GM23338 (cell line): ENCODE measurements around the gene PDE4B. TPM values are rescaled to one million over a fixed set of nuclear protein-coding genes. Genes with fewer than 3 reads are reported as not detected.

ENCODE experiments used
- ATAC-seq: fragments of 200-7000 bp; cut with Tn5 transposase; 3 replicates; pipeline ENCODE4 v1.9.1; 2020
- DNase-seq: peaks from one replicate; pipeline ENCODE4 v3.0.0-alpha.2; 2015; ENCODE audit warnings: low spot score
- H2AFZ ChIP-seq: fragments of 200-600 bp; sonication (generic); 2 replicates; pipeline ENCODE4 v1.8.0; 2016; ENCODE audit warnings: antibody characterized with exemption, mild to moderate bottlenecking, moderate library complexity
- H3F3A ChIP-seq: fragments of 200-600 bp; sonication (generic); replicated peaks from 2 replicates; pipeline ENCODE4 v1.8.0; 2017; ENCODE audit warnings: antibody characterized with exemption, mixed run types, low read depth
- H3K27ac ChIP-seq: fragments of 200-600 bp; sonication (generic); 2 replicates; pipeline ENCODE4 v1.6.1; 2016; ENCODE audit warnings: low read depth
- H3K27me3 ChIP-seq: fragments of 200-600 bp; sonication (generic); 2 replicates; pipeline ENCODE4 v1.8.0; 2016; ENCODE audit warnings: mild to moderate bottlenecking, mixed run types, moderate library complexity; ENCODE audit not compliant: insufficient read depth
- H3K36me3 ChIP-seq: fragments of 200-600 bp; sonication (generic); 2 replicates; pipeline ENCODE4 v1.8.0; 2016; ENCODE audit warnings: mild to moderate bottlenecking; ENCODE audit not compliant: insufficient read depth
- H3K4me1 ChIP-seq: fragments of 200-600 bp; sonication (generic); 2 replicates; pipeline ENCODE4 v1.8.0; 2016; ENCODE audit warnings: mild to moderate bottlenecking, moderate library complexity; ENCODE audit not compliant: insufficient read depth
- H3K4me2 ChIP-seq: fragments of 200-600 bp; sonication (generic); 2 replicates; pipeline ENCODE4 v1.7.1; 2017; ENCODE audit warnings: mixed run types
- H3K4me3 ChIP-seq: fragments of 200-600 bp; sonication (generic); 2 replicates; pipeline ENCODE4 v1.6.1; 2016; ENCODE audit warnings: mixed run types
- H3K79me2 ChIP-seq: fragments of 200-600 bp; sonication (generic); replicated peaks from 2 replicates; pipeline ENCODE4 v1.8.0; 2017; ENCODE audit warnings: mild to moderate bottlenecking; ENCODE audit not compliant: insufficient read depth
- H3K9me2 ChIP-seq: fragments of 200-600 bp; sonication (generic); 2 replicates; pipeline ENCODE4 v1.8.0; 2017; ENCODE audit not compliant: insufficient read depth
- H4K20me1 ChIP-seq: fragments of 200-600 bp; sonication (generic); replicated peaks from 2 replicates; pipeline ENCODE4 v1.8.0; 2017; ENCODE audit warnings: mild to moderate bottlenecking; ENCODE audit not compliant: insufficient read depth
- H3K27ac Mint-ChIP-seq: 2 replicates; pipeline ENCODE4 v1.8.0; 2020; ENCODE audit warnings: inconsistent platforms, mild to moderate bottlenecking, moderate library complexity, mixed read lengths
- H3K27me3 Mint-ChIP-seq: 3 replicates; pipeline ENCODE4 v1.8.0; 2022; ENCODE audit warnings: low read depth, mild to moderate bottlenecking, moderate library complexity, mixed read lengths, inconsistent platforms; ENCODE audit not compliant: insufficient read depth, poor library complexity
- H3K36me3 Mint-ChIP-seq: 3 replicates; pipeline ENCODE4 v1.8.0; 2021; ENCODE audit warnings: low read depth, mild to moderate bottlenecking, inconsistent platforms, moderate library complexity, mixed read lengths
- H3K4me1 Mint-ChIP-seq: 3 replicates; pipeline ENCODE4 v1.8.0; 2020; ENCODE audit warnings: mild to moderate bottlenecking, inconsistent platforms, mixed read lengths
- H3K4me3 Mint-ChIP-seq: 3 replicates; pipeline ENCODE4 v1.8.0; 2021; ENCODE audit warnings: moderate library complexity, mild to moderate bottlenecking, inconsistent platforms, mixed read lengths
- H3K9me3 Mint-ChIP-seq: 3 replicates; pipeline ENCODE4 v1.8.0; 2020; ENCODE audit warnings: moderate library complexity, mild to moderate bottlenecking, inconsistent platforms, mixed read lengths
- CREB1 ChIP-seq: fragments of 250-450 bp; sonication (Bioruptor Pico); IDR thresholded peaks from 2 replicates; pipeline ENCODE4 v1.5.0; 2020; ENCODE audit warnings: low read depth, mild to moderate bottlenecking, moderate library complexity
- CTCF ChIP-seq, 2 experiments: fragments of 200-600 bp in 1 of 2; sonication (generic) in 1 of 2; conservative IDR thresholded peaks; 2 replicates each; pipeline versions ENCODE4 v1.5.1 to v1.6.1; 2016 to 2017; ENCODE audit warnings: antibody characterized with exemption in 2 of 2, low read depth in 2 of 2, mild to moderate bottlenecking in 2 of 2, moderate library complexity in 1 of 2
- ETS1 ChIP-seq: IDR thresholded peaks from 2 replicates; pipeline ENCODE4 v1.6.1; 2016; ENCODE audit warnings: antibody characterized with exemption
- EZH2 ChIP-seq: fragments of 200-600 bp; sonication (generic); IDR thresholded peaks from one replicate; pipeline ENCODE4 v1.8.0; 2017; ENCODE audit warnings: antibody characterized with exemption, mild to moderate bottlenecking, low read depth; ENCODE audit not compliant: unreplicated experiment
- EZH2phosphoT487 ChIP-seq: fragments of 200-600 bp; sonication (generic); IDR thresholded peaks from one replicate; pipeline ENCODE4 v1.8.1; 2018; ENCODE audit warnings: antibody characterized with exemption; ENCODE audit not compliant: unreplicated experiment
- JUNB ChIP-seq: IDR thresholded peaks from one replicate; pipeline ENCODE4 v1.6.1; 2016; ENCODE audit warnings: antibody characterized with exemption; ENCODE audit not compliant: unreplicated experiment
- NANOG ChIP-seq: IDR thresholded peaks from 2 replicates; pipeline ENCODE4 v1.6.1; 2016; ENCODE audit warnings: antibody characterized with exemption, borderline replicate concordance
- POLR2AphosphoS5 ChIP-seq: IDR thresholded peaks from 2 replicates; pipeline ENCODE4 v1.6.1; 2016; ENCODE audit warnings: antibody characterized with exemption, low read depth
- REST ChIP-seq: IDR thresholded peaks from one replicate; pipeline ENCODE4 v1.6.1; 2018; ENCODE audit warnings: antibody characterized with exemption; ENCODE audit not compliant: unreplicated experiment
- ZNF114 ChIP-seq: fragments of 250-450 bp; sonication (Bioruptor Pico); IDR thresholded peaks from 2 replicates; pipeline ENCODE4 v1.5.0; 2020; ENCODE audit warnings: mild to moderate bottlenecking, moderate library complexity
- ZNF331 ChIP-seq: fragments of 250-450 bp; sonication (Bioruptor Pico); IDR thresholded peaks from 2 replicates; pipeline ENCODE4 v1.5.0; 2020; ENCODE audit warnings: low read depth, mild to moderate bottlenecking, moderate library complexity
- ZNF462 ChIP-seq: fragments of 250-450 bp; sonication (Bioruptor Pico); IDR thresholded peaks from 2 replicates; pipeline ENCODE4 v1.5.0; 2020; ENCODE audit warnings: mild to moderate bottlenecking, moderate library complexity
- polyA plus RNA-seq: library from polyadenylated mRNA; unstranded; fragments of >200 nt; fragmentation: Nextera tagmentation; extraction: Ambion mirVana; gene quantifications from 2 replicates; pipeline ENCODE4 v1.2.1, GENCODE V29; 2016
- total RNA-seq: library from RNA; depleted of rRNA; stranded (reverse); fragments of >200 nt; shearing (Covaris generic); gene quantifications from 2 replicates; pipeline ENCODE4 v1.2.3, GENCODE V29; 2014

PDE4B gene
- total and polyA plus RNA-seq, 2 experiments from 2014 or later = 14.0 to 25.6 TPM

- no peaks in the 10 kb centered on the region for H3K4me1 ChIP-seq
- DNase-seq = no peak
- TF ChIP-seq NANOG = no peak
- TF ChIP-seq EZH2phosphoT487 = no peak
- no peak for TF ChIP-seq REST
- no peak for TF ChIP-seq JUNB
- no peak for TF ChIP-seq ETS1
- TF ChIP-seq POLR2AphosphoS5 = no peak
- no peak for TF ChIP-seq ZNF331 (CRISPR knock-in tag)
- TF ChIP-seq CREB1 (CRISPR knock-in tag) = no peak
- no peak for TF ChIP-seq CTCF (conservative IDR thresholded peaks at IDR 0.05; ENCODE audit: low read depth in 2 of 2)
- no peak for TF ChIP-seq ZNF462 (CRISPR knock-in tag)
- no peak for TF ChIP-seq ZNF114 (CRISPR knock-in tag)
- no peak for TF ChIP-seq EZH2
- no peak overlapping the region for H3K4me3 ChIP-seq
- no peaks in the 10 kb centered on the region for H3K79me2 ChIP-seq
- H2AFZ ChIP-seq = no peak overlapping the region
- H3K9me3 Mint-ChIP-seq = no peaks in the 10 kb centered on the region
- H3K4me3 Mint-ChIP-seq = no peak overlapping the region
- H3K4me2 ChIP-seq = no peak overlapping the region
- H4K20me1 ChIP-seq = no peaks in the 10 kb centered on the region
- H3F3A ChIP-seq = no peaks in the 10 kb centered on the region
- no peaks in the 10 kb centered on the region for H3K9me2 ChIP-seq
- no peak for ATAC-seq
- no peaks in the 10 kb centered on the region for H3K36me3 Mint-ChIP-seq
- no peak overlapping the region for H3K27ac ChIP-seq
- no peaks in the 10 kb centered on the region for H3K27me3 ChIP-seq
- no peaks in the 10 kb centered on the region for H3K27me3 Mint-ChIP-seq
- no peaks in the 10 kb centered on the region for H3K4me1 Mint-ChIP-seq
- H3K36me3 ChIP-seq = no peaks in the 10 kb centered on the region
- H3K27ac Mint-ChIP-seq = no peak overlapping the region
Measured at GRCh38 chr1:66046415-66046814, 253.7 kb downstream of the PDE4B start.
